ENCODE results near the gene DCUN1D2. TPM values are rescaled to one million over a fixed set of nuclear protein-coding genes. Genes with fewer than 3 reads are reported as not detected.

Gene DCUN1D2
- total RNA-seq, 1 donor from 2014 or later = 17.0 TPM

GRCh38 chr13:113483081-113483480 lies 7.4 kb downstream of the DCUN1D2 start:
- Mint-ChIP-seq H3K4me1 (ENCODE audit: low read depth) (peaks cover 26% of the 10 kb centered on the region), H3K27me3 (ENCODE audit: low read depth) (no peaks in the 10 kb centered on the region), H3K36me3 (ENCODE audit: low read depth) (peaks cover 6% of the 10 kb centered on the region), H3K27ac (ENCODE audit: unreplicated experiment) (no peak overlapping the region), H3K9me3 (ENCODE audit: low read depth) (no peaks in the 10 kb centered on the region), H3K4me3 (ENCODE audit: unreplicated experiment) (no peak overlapping the region)
- DNase-seq (ENCODE audit: low spot score) = no peak
- no peak for TF ChIP-seq CTCF (IDR thresholded peaks at IDR 0.05)

GRCh38 chr13:113479179-113479578 lies 11.3 kb downstream of the DCUN1D2 start:
- Mint-ChIP-seq H3K36me3 (ENCODE audit: low read depth) (peaks cover 28% of the 10 kb centered on the region), H3K9me3 (ENCODE audit: low read depth) (no peaks in the 10 kb centered on the region), H3K4me3 (ENCODE audit: unreplicated experiment) (no peak overlapping the region), H3K4me1 (ENCODE audit: low read depth) (peaks cover 3% of the 10 kb centered on the region), H3K27me3 (ENCODE audit: low read depth) (no peaks in the 10 kb centered on the region), H3K27ac (ENCODE audit: unreplicated experiment) (no peak overlapping the region)
- DNase-seq (ENCODE audit: low spot score) = no peak
- TF ChIP-seq CTCF (IDR thresholded peaks at IDR 0.05) = no peak

GRCh38 chr13:113477724-113478123 lies 12.8 kb downstream of the DCUN1D2 start:
- Mint-ChIP-seq H3K36me3 (ENCODE audit: low read depth) (peaks cover 30% of the 10 kb centered on the region), H3K27ac (ENCODE audit: unreplicated experiment) (no peak overlapping the region), H3K4me1 (ENCODE audit: low read depth) (peaks cover 3% of the 10 kb centered on the region), H3K4me3 (ENCODE audit: unreplicated experiment) (no peak overlapping the region), H3K9me3 (ENCODE audit: low read depth) (no peaks in the 10 kb centered on the region), H3K27me3 (ENCODE audit: low read depth) (no peaks in the 10 kb centered on the region)
- no peak for DNase-seq (ENCODE audit: low spot score)
- TF ChIP-seq CTCF (IDR thresholded peaks at IDR 0.05) = no peak

GRCh38 chr13:113476811-113477210 lies 13.7 kb downstream of the DCUN1D2 start:
- no peak for DNase-seq (ENCODE audit: low spot score)
- Mint-ChIP-seq H3K4me3 (ENCODE audit: unreplicated experiment) (no peak overlapping the region), H3K9me3 (ENCODE audit: low read depth) (no peaks in the 10 kb centered on the region), H3K4me1 (ENCODE audit: low read depth) (peaks cover 3% of the 10 kb centered on the region), H3K27ac (ENCODE audit: unreplicated experiment) (no peak overlapping the region), H3K27me3 (ENCODE audit: low read depth) (no peaks in the 10 kb centered on the region), H3K36me3 (ENCODE audit: low read depth) (peaks cover 30% of the 10 kb centered on the region)
- TF ChIP-seq CTCF (IDR thresholded peaks at IDR 0.05) = no peak

GRCh38 chr13:113475911-113476310 lies 14.6 kb downstream of the DCUN1D2 start:
- no peak overlapping the region for H3K27ac Mint-ChIP-seq (ENCODE audit: unreplicated experiment)
- H3K4me1 Mint-ChIP-seq (ENCODE audit: low read depth) = peaks cover 3% of the 10 kb centered on the region
- H3K4me3 Mint-ChIP-seq (ENCODE audit: unreplicated experiment) = no peak overlapping the region
- H3K27me3 Mint-ChIP-seq (ENCODE audit: low read depth) = no peaks in the 10 kb centered on the region
- no peak for TF ChIP-seq CTCF (IDR thresholded peaks at IDR 0.05)
- H3K36me3 Mint-ChIP-seq (ENCODE audit: low read depth) = peaks cover 35% of the 10 kb centered on the region
- no peak for DNase-seq (ENCODE audit: low spot score)
- no peaks in the 10 kb centered on the region for H3K9me3 Mint-ChIP-seq (ENCODE audit: low read depth)

Data from chondrocyte (in vitro differentiated cells).